ENCODE measurements around the gene ICAM1. TPM values are rescaled to one million over a fixed set of nuclear protein-coding genes. Genes with fewer than 3 reads are reported as not detected.

The ICAM1 gene
- total and polyA plus RNA-seq, 2 of the 13 experiments (the other 11 are each of a cell fraction or from before 2014, with no cell fraction given): 37.9 to 98.4 TPM

DNA sequence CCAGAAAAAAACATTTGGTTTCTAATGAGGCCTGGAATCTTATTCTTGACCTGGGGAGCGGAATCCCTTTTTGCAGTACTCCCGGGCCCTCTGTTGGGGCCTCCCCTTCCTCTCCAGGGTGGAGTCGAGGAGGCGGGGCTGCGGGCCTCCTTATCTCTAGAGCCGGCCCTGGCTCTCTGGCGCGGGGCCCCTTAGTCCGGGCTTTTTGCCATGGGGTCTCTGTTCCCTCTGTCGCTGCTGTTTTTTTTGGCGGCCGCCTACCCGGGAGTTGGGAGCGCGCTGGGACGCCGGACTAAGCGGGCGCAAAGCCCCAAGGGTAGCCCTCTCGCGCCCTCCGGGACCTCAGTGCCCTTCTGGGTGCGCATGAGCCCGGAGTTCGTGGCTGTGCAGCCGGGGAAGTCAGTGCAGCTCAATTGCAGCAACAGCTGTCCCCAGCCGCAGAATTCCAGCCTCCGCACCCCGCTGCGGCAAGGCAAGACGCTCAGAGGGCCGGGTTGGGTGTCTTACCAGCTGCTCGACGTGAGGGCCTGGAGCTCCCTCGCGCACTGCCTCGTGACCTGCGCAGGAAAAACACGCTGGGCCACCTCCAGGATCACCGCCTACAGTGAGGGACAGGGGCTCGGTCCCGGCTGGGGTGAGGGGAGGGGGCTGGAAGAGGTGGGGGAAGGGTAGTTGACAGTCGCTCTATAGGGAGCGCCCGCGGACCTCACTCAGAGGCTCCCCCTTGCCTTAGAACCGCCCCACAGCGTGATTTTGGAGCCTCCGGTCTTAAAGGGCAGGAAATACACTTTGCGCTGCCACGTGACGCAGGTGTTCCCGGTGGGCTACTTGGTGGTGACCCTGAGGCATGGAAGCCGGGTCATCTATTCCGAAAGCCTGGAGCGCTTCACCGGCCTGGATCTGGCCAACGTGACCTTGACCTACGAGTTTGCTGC is 16.1 kb downstream of the ICAM1 start, which contains the start of gene ICAM4 (continued):
- TF ChIP-seq, protein P1, sequence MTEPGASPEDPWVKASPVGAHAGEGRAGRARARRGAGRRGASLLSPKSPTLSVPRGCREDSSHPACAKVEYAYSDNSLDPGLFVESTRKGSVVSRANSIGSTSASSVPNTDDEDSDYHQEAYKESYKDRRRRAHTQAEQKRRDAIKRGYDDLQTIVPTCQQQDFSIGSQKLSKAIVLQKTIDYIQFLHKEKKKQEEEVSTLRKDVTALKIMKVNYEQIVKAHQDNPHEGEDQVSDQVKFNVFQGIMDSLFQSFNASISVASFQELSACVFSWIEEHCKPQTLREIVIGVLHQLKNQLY (CRISPR knock-in tag; IDR thresholded peaks at IDR 0.05): no peak
- TF ChIP-seq, protein P2, sequence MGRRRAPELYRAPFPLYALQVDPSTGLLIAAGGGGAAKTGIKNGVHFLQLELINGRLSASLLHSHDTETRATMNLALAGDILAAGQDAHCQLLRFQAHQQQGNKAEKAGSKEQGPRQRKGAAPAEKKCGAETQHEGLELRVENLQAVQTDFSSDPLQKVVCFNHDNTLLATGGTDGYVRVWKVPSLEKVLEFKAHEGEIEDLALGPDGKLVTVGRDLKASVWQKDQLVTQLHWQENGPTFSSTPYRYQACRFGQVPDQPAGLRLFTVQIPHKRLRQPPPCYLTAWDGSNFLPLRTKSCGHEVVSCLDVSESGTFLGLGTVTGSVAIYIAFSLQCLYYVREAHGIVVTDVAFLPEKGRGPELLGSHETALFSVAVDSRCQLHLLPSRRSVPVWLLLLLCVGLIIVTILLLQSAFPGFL (CRISPR knock-in tag; IDR thresholded peaks at IDR 0.05): no peak
- peak; percentile 51; the same call in 1 of the 2 replicates for TF ChIP-seq PAF1 (CRISPR knock-in tag; IDR thresholded peaks at IDR 0.05)
- TF ChIP-seq KMT2A (CRISPR knock-in tag; IDR thresholded peaks at IDR 0.05): peak; percentile 31; the same call in 1 of the 2 replicates
- TF ChIP-seq ISL2 (CRISPR knock-in tag; IDR thresholded peaks at IDR 0.05): peak; percentile 31
- TF ChIP-seq, protein P3, sequence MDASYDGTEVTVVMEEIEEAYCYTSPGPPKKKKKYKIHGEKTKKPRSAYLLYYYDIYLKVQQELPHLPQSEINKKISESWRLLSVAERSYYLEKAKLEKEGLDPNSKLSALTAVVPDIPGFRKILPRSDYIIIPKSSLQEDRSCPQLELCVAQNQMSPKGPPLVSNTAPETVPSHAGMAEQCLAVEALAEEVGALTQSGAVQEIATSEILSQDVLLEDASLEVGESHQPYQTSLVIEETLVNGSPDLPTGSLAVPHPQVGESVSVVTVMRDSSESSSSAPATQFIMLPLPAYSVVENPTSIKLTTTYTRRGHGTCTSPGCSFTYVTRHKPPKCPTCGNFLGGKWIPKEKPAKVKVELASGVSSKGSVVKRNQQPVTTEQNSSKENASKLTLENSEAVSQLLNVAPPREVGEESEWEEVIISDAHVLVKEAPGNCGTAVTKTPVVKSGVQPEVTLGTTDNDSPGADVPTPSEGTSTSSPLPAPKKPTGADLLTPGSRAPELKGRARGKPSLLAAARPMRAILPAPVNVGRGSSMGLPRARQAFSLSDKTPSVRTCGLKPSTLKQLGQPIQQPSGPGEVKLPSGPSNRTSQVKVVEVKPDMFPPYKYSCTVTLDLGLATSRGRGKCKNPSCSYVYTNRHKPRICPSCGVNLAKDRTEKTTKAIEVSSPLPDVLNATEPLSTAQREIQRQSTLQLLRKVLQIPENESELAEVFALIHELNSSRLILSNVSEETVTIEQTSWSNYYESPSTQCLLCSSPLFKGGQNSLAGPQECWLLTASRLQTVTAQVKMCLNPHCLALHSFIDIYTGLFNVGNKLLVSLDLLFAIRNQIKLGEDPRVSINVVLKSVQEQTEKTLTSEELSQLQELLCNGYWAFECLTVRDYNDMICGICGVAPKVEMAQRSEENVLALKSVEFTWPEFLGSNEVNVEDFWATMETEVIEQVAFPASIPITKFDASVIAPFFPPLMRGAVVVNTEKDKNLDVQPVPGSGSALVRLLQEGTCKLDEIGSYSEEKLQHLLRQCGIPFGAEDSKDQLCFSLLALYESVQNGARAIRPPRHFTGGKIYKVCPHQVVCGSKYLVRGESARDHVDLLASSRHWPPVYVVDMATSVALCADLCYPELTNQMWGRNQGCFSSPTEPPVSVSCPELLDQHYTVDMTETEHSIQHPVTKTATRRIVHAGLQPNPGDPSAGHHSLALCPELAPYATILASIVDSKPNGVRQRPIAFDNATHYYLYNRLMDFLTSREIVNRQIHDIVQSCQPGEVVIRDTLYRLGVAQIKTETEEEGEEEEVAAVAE (CRISPR knock-in tag; IDR thresholded peaks at IDR 0.05; ENCODE audit: borderline replicate concordance): 0 out of 2 replicates have a peak, but pooled peaks have one; percentile 26
- peak; percentile 19 for TF ChIP-seq TEAD3 (CRISPR knock-in tag; optimal IDR thresholded peaks at IDR 0.05; ENCODE audit: borderline replicate concordance)
- TF ChIP-seq RBM39 (IDR thresholded peaks at IDR 0.05; ENCODE audit: low read depth, low read length, poor library complexity, severe bottlenecking): peak; percentile 49
- TF ChIP-seq, protein P4, sequence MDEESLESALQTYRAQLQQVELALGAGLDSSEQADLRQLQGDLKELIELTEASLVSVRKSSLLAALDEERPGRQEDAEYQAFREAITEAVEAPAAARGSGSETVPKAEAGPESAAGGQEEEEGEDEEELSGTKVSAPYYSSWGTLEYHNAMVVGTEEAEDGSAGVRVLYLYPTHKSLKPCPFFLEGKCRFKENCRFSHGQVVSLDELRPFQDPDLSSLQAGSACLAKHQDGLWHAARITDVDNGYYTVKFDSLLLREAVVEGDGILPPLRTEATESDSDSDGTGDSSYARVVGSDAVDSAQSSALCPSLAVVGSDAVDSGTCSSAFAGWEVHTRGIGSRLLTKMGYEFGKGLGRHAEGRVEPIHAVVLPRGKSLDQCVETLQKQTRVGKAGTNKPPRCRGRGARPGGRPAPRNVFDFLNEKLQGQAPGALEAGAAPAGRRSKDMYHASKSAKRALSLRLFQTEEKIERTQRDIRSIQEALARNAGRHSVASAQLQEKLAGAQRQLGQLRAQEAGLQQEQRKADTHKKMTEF (CRISPR knock-in tag; IDR thresholded peaks at IDR 0.05): no peak; the same call in 1 of the 2 replicates
- TF ChIP-seq, protein P5, sequence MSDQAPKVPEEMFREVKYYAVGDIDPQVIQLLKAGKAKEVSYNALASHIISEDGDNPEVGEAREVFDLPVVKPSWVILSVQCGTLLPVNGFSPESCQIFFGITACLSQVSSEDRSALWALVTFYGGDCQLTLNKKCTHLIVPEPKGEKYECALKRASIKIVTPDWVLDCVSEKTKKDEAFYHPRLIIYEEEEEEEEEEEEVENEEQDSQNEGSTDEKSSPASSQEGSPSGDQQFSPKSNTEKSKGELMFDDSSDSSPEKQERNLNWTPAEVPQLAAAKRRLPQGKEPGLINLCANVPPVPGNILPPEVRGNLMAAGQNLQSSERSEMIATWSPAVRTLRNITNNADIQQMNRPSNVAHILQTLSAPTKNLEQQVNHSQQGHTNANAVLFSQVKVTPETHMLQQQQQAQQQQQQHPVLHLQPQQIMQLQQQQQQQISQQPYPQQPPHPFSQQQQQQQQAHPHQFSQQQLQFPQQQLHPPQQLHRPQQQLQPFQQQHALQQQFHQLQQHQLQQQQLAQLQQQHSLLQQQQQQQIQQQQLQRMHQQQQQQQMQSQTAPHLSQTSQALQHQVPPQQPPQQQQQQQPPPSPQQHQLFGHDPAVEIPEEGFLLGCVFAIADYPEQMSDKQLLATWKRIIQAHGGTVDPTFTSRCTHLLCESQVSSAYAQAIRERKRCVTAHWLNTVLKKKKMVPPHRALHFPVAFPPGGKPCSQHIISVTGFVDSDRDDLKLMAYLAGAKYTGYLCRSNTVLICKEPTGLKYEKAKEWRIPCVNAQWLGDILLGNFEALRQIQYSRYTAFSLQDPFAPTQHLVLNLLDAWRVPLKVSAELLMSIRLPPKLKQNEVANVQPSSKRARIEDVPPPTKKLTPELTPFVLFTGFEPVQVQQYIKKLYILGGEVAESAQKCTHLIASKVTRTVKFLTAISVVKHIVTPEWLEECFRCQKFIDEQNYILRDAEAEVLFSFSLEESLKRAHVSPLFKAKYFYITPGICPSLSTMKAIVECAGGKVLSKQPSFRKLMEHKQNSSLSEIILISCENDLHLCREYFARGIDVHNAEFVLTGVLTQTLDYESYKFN (CRISPR knock-in tag; conservative IDR thresholded peaks at IDR 0.05): peak; percentile 47; the same call in 1 of the 2 replicates
- no peak for TF ChIP-seq ZNF550 (CRISPR knock-in tag; IDR thresholded peaks at IDR 0.05; ENCODE audit: borderline replicate concordance)
- TF ChIP-seq ZNF709 (CRISPR knock-in tag; IDR thresholded peaks at IDR 0.05): no peak
- no peak; the same call in 1 of the 2 replicates for TF ChIP-seq CHD4 (IDR thresholded peaks at IDR 0.05; ENCODE audit: borderline replicate concordance, low read length)
- peak; percentile 23; the same call in 1 of the 2 replicates for TF ChIP-seq ZNF776 (CRISPR knock-in tag; IDR thresholded peaks at IDR 0.05)
- TF ChIP-seq ZNF430 (CRISPR knock-in tag; IDR thresholded peaks at IDR 0.05): 0 out of 2 replicates have a peak, but pooled peaks have one; percentile 37
- peak; percentile 7; the same call in 1 of the 2 replicates for TF ChIP-seq NR2F6 (IDR thresholded peaks at IDR 0.05)
- TF ChIP-seq NR2F6 (CRISPR knock-in tag; IDR thresholded peaks at IDR 0.05): peak; percentile 34; the same call in 1 of the 2 replicates

Measured in HepG2 (cell line).